Body of pancreas (tissue), 4 donors: ENCODE data around the gene TMEM45A.

Experiments used
- CTCF ChIP-seq, 7 experiments: fragments of 450-650 bp in 4 of 7; fragments of 200-600 bp in 3 of 7; sonication (generic) in 3 of 7; IDR thresholded peaks; one replicate each; pipeline ENCODE4 v1.5.1; 2016 to 2019; ENCODE audit warnings: antibody characterized with exemption in 7 of 7
- POLR2A ChIP-seq, 3 donors: fragments of 450-650 bp; IDR thresholded peaks; one replicate each; pipeline ENCODE4 v1.6.1; 2016; ENCODE audit warnings: antibody characterized with exemption in 3 of 3, mild to moderate bottlenecking in 2 of 3

- no peak for TF ChIP-seq CTCF (IDR thresholded peaks at IDR 0.05)
- TF ChIP-seq POLR2A (IDR thresholded peaks at IDR 0.05) = no peak
These were observed 85.1 kb downstream of the TMEM45A start for GRCh38 chr3:100577382-100578008.
